Jurkat, Clone E6-1 (cell line): Measurements from ENCODE around the gene TLCD4.
"Not testable (repeated sequence)": the region's sequence is repeated elsewhere in the genome, so short reads cannot be mapped to it uniquely, and the experiment has no call there.

Experiments
- DNase-seq: peaks from one replicate; pipeline ENCODE4 v3.0.0-alpha.2; 2011; ENCODE audit warnings: low read depth, low spot score
- H3K4me3 ChIP-seq: 2 replicates; pipeline ENCODE4 v1.5.1; 2011; ENCODE audit warnings: mild to moderate bottlenecking, low read length, control low read depth, moderate library complexity

The TLCD4 gene

GRCh38 chr1:95092891-95093290, 24.3 kb upstream of the TLCD4 start:
- not testable (repeated sequence) for H3K4me3 ChIP-seq, DNase-seq

- H3K4me3 ChIP-seq, result no peak overlapping the region
- DNase-seq, result no peak
Observed at GRCh38 chr1:95093296-95093695, 23.9 kb upstream of the TLCD4 start.

- DNase-seq, result no peak
- no peak overlapping the region for H3K4me3 ChIP-seq
Observed at GRCh38 chr1:95094923-95095322, 22.2 kb upstream of the TLCD4 start.

GRCh38 chr1:95095833-95096217, 21.3 kb upstream of the TLCD4 start:
- H3K4me3 ChIP-seq, result no peak overlapping the region
- DNase-seq, result no peak

- H3K4me3 ChIP-seq, result no peak overlapping the region
- DNase-seq, result no peak
Observed at GRCh38 chr1:95096218-95096841, 20.8 kb upstream of the TLCD4 start.

GRCh38 chr1:95097426-95097825, 19.7 kb upstream of the TLCD4 start:
- DNase-seq, result no peak
- no peak overlapping the region for H3K4me3 ChIP-seq

GRCh38 chr1:95098196-95098595, 19.0 kb upstream of the TLCD4 start:
- H3K4me3 ChIP-seq, result no peak overlapping the region
- no peak for DNase-seq

GRCh38 chr1:95108792-95109191, 8.4 kb upstream of the TLCD4 start:
- DNase-seq, result no peak
- H3K4me3 ChIP-seq, result no peak overlapping the region

GRCh38 chr1:95111014-95111413, 6.1 kb upstream of the TLCD4 start:
- no peak overlapping the region for H3K4me3 ChIP-seq
- no peak for DNase-seq

- DNase-seq, result no peak
- no peak overlapping the region for H3K4me3 ChIP-seq
Observed at GRCh38 chr1:95113684-95114083, 3.5 kb upstream of the TLCD4 start.

GRCh38 chr1:95115708-95116137, 1.4 kb upstream of the TLCD4 start:
- DNase-seq, result no peak

GRCh38 chr1:95116580-95117206, 462 bp upstream of the TLCD4 start:
- DNase-seq, result peak; percentile 37
- peak overlapping the region; percentile 48 for H3K4me3 ChIP-seq

More at GRCh38 chr1:95115708-95116137, 1.4 kb upstream of the TLCD4 start:
- no peak overlapping the region for H3K4me3 ChIP-seq

- H3K4me3 ChIP-seq, result no peak overlapping the region
- DNase-seq, result no peak
Observed at GRCh38 chr1:95118067-95118499, 928 bp downstream of the TLCD4 start.

- DNase-seq, result no peak
- H3K4me3 ChIP-seq, result no peak overlapping the region
Observed at GRCh38 chr1:95118710-95119109, 1.6 kb downstream of the TLCD4 start.

- DNase-seq, result no peak
- no peak overlapping the region for H3K4me3 ChIP-seq
Observed at GRCh38 chr1:95119273-95119672, 2.1 kb downstream of the TLCD4 start.

GRCh38 chr1:95122151-95122697, 5.1 kb downstream of the TLCD4 start:
- no peak for DNase-seq
- no peak overlapping the region for H3K4me3 ChIP-seq

GRCh38 chr1:95124342-95124741, 7.2 kb downstream of the TLCD4 start:
- no peak overlapping the region for H3K4me3 ChIP-seq
- no peak for DNase-seq

- DNase-seq, result no peak
Observed at GRCh38 chr1:95126366-95126765, 9.2 kb downstream of the TLCD4 start.

GRCh38 chr1:95126846-95127245, 9.7 kb downstream of the TLCD4 start:
- peak; percentile 52 for DNase-seq
- H3K4me3 ChIP-seq, result no peak overlapping the region

More at GRCh38 chr1:95126366-95126765, 9.2 kb downstream of the TLCD4 start:
- H3K4me3 ChIP-seq, result no peak overlapping the region

GRCh38 chr1:95127380-95127779, 10.2 kb downstream of the TLCD4 start:
- H3K4me3 ChIP-seq, result no peak overlapping the region
- no peak for DNase-seq

GRCh38 chr1:95132762-95133161, 15.6 kb downstream of the TLCD4 start:
- DNase-seq, result no peak
- no peak overlapping the region for H3K4me3 ChIP-seq
